PFSK-1 (cell line): Measurements from ENCODE around the gene ANKRD52.

Source experiments
- FOXP2 ChIP-seq: optimal IDR thresholded peaks from 2 replicates; pipeline ENCODE3; 2011; ENCODE audit warnings: borderline replicate concordance, control low read depth, inconsistent platforms; ENCODE audit not compliant: insufficient read depth; ENCODE audit errors: extremely low read length, extremely low read depth
- POLR2AphosphoS5 ChIP-seq: IDR thresholded peaks from 2 replicates; pipeline ENCODE4 v1.6.1; 2012; ENCODE audit warnings: low read depth, mild to moderate bottlenecking, control low read depth, low read length, moderate library complexity
- REST ChIP-seq, 2 experiments: IDR thresholded peaks; 2 replicates each; pipeline versions ENCODE4 v1.6.1 to v1.8.0; 2011 to 2012; ENCODE audit warnings: low read depth in 2 of 2, low read length in 2 of 2, control low read depth in 1 of 2, inconsistent platforms in 1 of 2, mild to moderate bottlenecking in 1 of 2, moderate library complexity in 1 of 2; ENCODE audit not compliant: insufficient read depth in 1 of 2
- SIN3A ChIP-seq: IDR thresholded peaks from 2 replicates; pipeline ENCODE4 v1.6.1; 2012; ENCODE audit warnings: mild to moderate bottlenecking, low read length, moderate library complexity, borderline replicate concordance; ENCODE audit not compliant: insufficient read depth
- TAF1 ChIP-seq: IDR thresholded peaks from 2 replicates; pipeline ENCODE4 v1.6.1; 2012; ENCODE audit warnings: low read length, control low read depth, borderline replicate concordance; ENCODE audit not compliant: insufficient read depth

The ANKRD52 gene

GRCh38 chr12:56234746-56235436 is 23.3 kb downstream of the ANKRD52 start:
- TF ChIP-seq SIN3A (no peak), POLR2AphosphoS5 (no peak), REST (IDR thresholded peaks at IDR 0.05; ENCODE audit: insufficient read depth in 1 of 2, low read depth in 2 of 2, low read length in 2 of 2) (no peak), FOXP2 (no peak), TAF1 (no peak)

GRCh38 chr12:56231184-56231582 is 27.0 kb downstream of the ANKRD52 start:
- no peak for TF ChIP-seq TAF1
- TF ChIP-seq FOXP2 = no peak
- TF ChIP-seq REST (IDR thresholded peaks at IDR 0.05; ENCODE audit: insufficient read depth in 1 of 2, low read depth in 2 of 2, low read length in 2 of 2) = no peak
- no peak for TF ChIP-seq POLR2AphosphoS5
- no peak for TF ChIP-seq SIN3A

GRCh38 chr12:56230432-56231183 is 27.6 kb downstream of the ANKRD52 start:
- no peak for TF ChIP-seq REST (IDR thresholded peaks at IDR 0.05; ENCODE audit: insufficient read depth in 1 of 2, low read depth in 2 of 2, low read length in 2 of 2)
- TF ChIP-seq TAF1 = no peak
- TF ChIP-seq FOXP2 = no peak
- no peak for TF ChIP-seq SIN3A
- no peak for TF ChIP-seq POLR2AphosphoS5

- no peak for TF ChIP-seq TAF1
- TF ChIP-seq FOXP2 = no peak
- TF ChIP-seq POLR2AphosphoS5 = no peak
- no peak for TF ChIP-seq REST (IDR thresholded peaks at IDR 0.05; ENCODE audit: insufficient read depth in 1 of 2, low read depth in 2 of 2, low read length in 2 of 2)
- no peak for TF ChIP-seq SIN3A
Observed at GRCh38 chr12:56229916-56230431, 28.2 kb downstream of the ANKRD52 start, which contains the start of gene SLC39A5. Gene SLC39A5, plus strand, starts transcription at chr12:56230051. Its CDS starts 1,224 bp downstream, at chr12:56231275.
